Hepatocyte (in vitro differentiated cells): Measurements from ENCODE around the gene RERG. TPM values are rescaled to one million over a fixed set of nuclear protein-coding genes. Genes with fewer than 3 reads are reported as not detected.

Experiments
- DNase-seq: peaks from one replicate; pipeline ENCODE4 v3.0.0-alpha.2; 2016; ENCODE audit warnings: low spot score
- H2AFZ ChIP-seq: fragments of 200-600 bp; sonication (generic); 2 replicates; pipeline ENCODE4 v1.6.0; 2016; ENCODE audit warnings: antibody characterized with exemption, mild to moderate bottlenecking
- H3K27ac ChIP-seq: fragments of 200-600 bp; sonication (generic); 2 replicates; pipeline ENCODE4 v1.5.1; 2016; ENCODE audit warnings: mild to moderate bottlenecking
- H3K27me3 ChIP-seq: fragments of 200-600 bp; sonication (generic); 2 replicates; pipeline ENCODE4 v1.6.1; 2016
- H3K36me3 ChIP-seq: fragments of 200-600 bp; sonication (generic); replicated peaks from 2 replicates; pipeline ENCODE4 v1.5.1; 2016; ENCODE audit warnings: low read depth; ENCODE audit not compliant: insufficient read depth
- H3K4me1 ChIP-seq: fragments of 200-600 bp; sonication (generic); 2 replicates; pipeline ENCODE4 v1.5.1; 2016; ENCODE audit warnings: mild to moderate bottlenecking, moderate library complexity; ENCODE audit not compliant: insufficient read depth
- H3K4me2 ChIP-seq: fragments of 200-600 bp; sonication (generic); 2 replicates; pipeline ENCODE4 v1.6.0; 2016
- H3K4me3 ChIP-seq: fragments of 200-600 bp; sonication (generic); 2 replicates; pipeline ENCODE4 v1.5.1; 2016; ENCODE audit warnings: mild to moderate bottlenecking
- H3K79me2 ChIP-seq: fragments of 200-600 bp; sonication (generic); 2 replicates; pipeline ENCODE4 v1.6.0; 2017; ENCODE audit warnings: mild to moderate bottlenecking
- H3K9me2 ChIP-seq: fragments of 200-600 bp; sonication (generic); replicated peaks from 2 replicates; pipeline ENCODE4 v1.6.0; 2017; ENCODE audit warnings: mild to moderate bottlenecking; ENCODE audit not compliant: insufficient read depth
- H3K9me3 ChIP-seq: fragments of 200-600 bp; sonication (generic); 2 replicates; pipeline ENCODE4 v1.5.1; 2016; ENCODE audit warnings: low read depth, mild to moderate bottlenecking
- H4K20me1 ChIP-seq: fragments of 200-600 bp; sonication (generic); 2 replicates; pipeline ENCODE4 v1.6.0; 2016; ENCODE audit warnings: mild to moderate bottlenecking; ENCODE audit not compliant: insufficient read depth, poor library complexity, severe bottlenecking
- EZH2 ChIP-seq: fragments of 200-600 bp; sonication (generic); IDR thresholded peaks from 2 replicates; pipeline ENCODE4 v1.6.1; 2016; ENCODE audit warnings: antibody characterized with exemption, mild to moderate bottlenecking, borderline replicate concordance
- EZH2phosphoT487 ChIP-seq: fragments of 200-600 bp; sonication (generic); IDR thresholded peaks from one replicate; pipeline ENCODE4 v1.6.1; 2018; ENCODE audit warnings: antibody characterized with exemption, mild to moderate bottlenecking, low read depth, moderate library complexity; ENCODE audit not compliant: unreplicated experiment, severe bottlenecking
- WGBS: methylation state at CpG from one replicate; pipeline ENCODE4 v1.1.6; 2016; ENCODE audit warnings: low lambda C conversion rate; ENCODE audit errors: missing lambda C conversion rate; 5-methylcytosine and 5-hydroxymethylcytosine counted together
- polyA plus RNA-seq: library from polyadenylated mRNA; unstranded; fragments of >200 nt; fragmentation: Nextera tagmentation; extraction: Ambion mirVana; gene quantifications from 2 replicates; pipeline ENCODE4 v1.2.1, GENCODE V29; 2016
- total RNA-seq: library from RNA; depleted of rRNA; stranded (reverse); fragments of >200 nt; gene quantifications from 2 replicates; pipeline ENCODE4 v1.2.3, GENCODE V29; 2014
- TF ChIP-seq, protein P1 (sequence below): fragments of 200-600 bp; sonication (generic); IDR thresholded peaks from 2 replicates; pipeline ENCODE4 v1.5.1; 2016; ENCODE audit warnings: antibody characterized with exemption, mild to moderate bottlenecking; ENCODE audit not compliant: poor library complexity

RERG gene
- total and polyA plus RNA-seq, 2 experiments from 2014 or later = 1.3 to 7.9 TPM

DNA sequence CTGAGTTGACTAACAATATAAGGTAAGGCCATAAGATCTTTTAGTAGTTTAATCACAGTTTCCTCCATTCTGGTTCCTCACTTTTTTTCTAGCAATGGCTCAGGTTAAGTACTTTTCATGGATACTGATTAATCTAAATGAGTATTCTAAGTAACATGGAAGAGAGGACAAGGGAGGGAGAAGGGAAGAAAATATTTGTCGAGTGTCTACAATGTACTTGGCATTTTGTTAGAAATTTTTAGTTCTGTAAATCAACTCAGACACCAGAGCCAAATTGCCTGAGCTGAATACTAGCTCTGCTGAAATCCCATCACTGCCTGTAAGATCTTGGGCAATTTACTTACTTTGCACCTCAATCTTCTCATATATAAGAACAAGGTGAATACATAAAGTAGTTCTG is 20.2 kb downstream of the RERG start:
- no peak overlapping the region for H3K4me2 ChIP-seq
- H4K20me1 ChIP-seq = no peaks in the 10 kb centered on the region
- no peak overlapping the region for H2AFZ ChIP-seq
- no peaks in the 10 kb centered on the region for H3K9me3 ChIP-seq
- no peaks in the 10 kb centered on the region for H3K4me1 ChIP-seq
- no peaks in the 10 kb centered on the region for H3K79me2 ChIP-seq
- TF ChIP-seq, protein P1, sequence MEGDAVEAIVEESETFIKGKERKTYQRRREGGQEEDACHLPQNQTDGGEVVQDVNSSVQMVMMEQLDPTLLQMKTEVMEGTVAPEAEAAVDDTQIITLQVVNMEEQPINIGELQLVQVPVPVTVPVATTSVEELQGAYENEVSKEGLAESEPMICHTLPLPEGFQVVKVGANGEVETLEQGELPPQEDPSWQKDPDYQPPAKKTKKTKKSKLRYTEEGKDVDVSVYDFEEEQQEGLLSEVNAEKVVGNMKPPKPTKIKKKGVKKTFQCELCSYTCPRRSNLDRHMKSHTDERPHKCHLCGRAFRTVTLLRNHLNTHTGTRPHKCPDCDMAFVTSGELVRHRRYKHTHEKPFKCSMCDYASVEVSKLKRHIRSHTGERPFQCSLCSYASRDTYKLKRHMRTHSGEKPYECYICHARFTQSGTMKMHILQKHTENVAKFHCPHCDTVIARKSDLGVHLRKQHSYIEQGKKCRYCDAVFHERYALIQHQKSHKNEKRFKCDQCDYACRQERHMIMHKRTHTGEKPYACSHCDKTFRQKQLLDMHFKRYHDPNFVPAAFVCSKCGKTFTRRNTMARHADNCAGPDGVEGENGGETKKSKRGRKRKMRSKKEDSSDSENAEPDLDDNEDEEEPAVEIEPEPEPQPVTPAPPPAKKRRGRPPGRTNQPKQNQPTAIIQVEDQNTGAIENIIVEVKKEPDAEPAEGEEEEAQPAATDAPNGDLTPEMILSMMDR = no peak
- TF ChIP-seq EZH2phosphoT487 = no peak
- WGBS = 96% methylated on average over 1 of the region's 1 CpG
- no peaks in the 10 kb centered on the region for H3K9me2 ChIP-seq
- no peak overlapping the region for H3K4me3 ChIP-seq
- no peak for DNase-seq
- H3K36me3 ChIP-seq = no peaks in the 10 kb centered on the region
- H3K27ac ChIP-seq = no peak overlapping the region
- H3K27me3 ChIP-seq = no peaks in the 10 kb centered on the region

DNA sequence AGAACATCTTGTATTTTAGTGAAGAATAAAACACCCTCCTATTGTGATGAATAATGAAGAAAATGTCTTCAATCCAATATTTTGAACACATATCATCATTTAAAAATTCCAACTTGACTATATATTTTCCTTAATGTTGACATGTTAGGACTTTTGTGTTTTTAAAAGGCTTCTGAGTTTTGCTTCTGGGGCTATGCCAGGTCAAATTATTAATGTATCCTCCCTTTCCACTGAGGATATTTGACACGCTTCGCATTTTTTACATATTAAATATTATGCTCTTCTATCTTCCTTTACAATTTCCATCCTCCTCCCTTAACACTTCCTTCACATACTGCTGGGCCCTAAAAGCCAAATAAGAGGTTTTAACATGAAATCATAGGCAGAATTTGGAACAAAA is 20.6 kb downstream of the RERG start:
- WGBS = 100% methylated on average over 2 of the region's 2 CpGs
- H2AFZ ChIP-seq = no peak overlapping the region

DNA sequence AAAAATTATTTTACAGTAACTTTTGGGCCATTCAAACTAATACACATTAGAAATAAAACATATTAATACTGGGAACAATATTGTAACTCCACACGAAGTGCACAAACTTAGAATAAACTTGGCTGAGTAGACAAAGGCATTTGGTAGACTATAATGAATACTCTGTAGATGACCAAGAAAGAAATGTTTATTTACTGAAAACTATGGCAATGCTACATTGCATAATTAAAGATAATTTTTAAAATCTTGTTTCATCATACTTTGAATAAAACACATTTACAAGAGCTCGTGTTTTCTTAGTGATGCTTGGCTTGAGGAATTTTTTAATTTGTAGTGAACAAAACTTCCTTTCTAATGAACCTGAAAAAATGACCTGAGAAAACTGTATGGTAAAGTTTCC is 21.3 kb downstream of the RERG start:
- Histone ChIP-seq H3K79me2 (no peaks in the 10 kb centered on the region), H3K9me2 (no peaks in the 10 kb centered on the region), H3K27me3 (no peaks in the 10 kb centered on the region), H3K4me2 (no peak overlapping the region), H2AFZ (no peak overlapping the region), H3K4me1 (no peaks in the 10 kb centered on the region), H3K36me3 (no peaks in the 10 kb centered on the region), H4K20me1 (no peaks in the 10 kb centered on the region), H3K9me3 (no peaks in the 10 kb centered on the region), H3K4me3 (no peak overlapping the region), H3K27ac (no peak overlapping the region)
- no peak for DNase-seq
- WGBS = 89% methylated on average over 2 of the region's 2 CpGs
- TF ChIP-seq, protein P1 = no peak
- TF ChIP-seq EZH2phosphoT487 (no peak), EZH2 (no peak)

More for the DNA sequence above, 20.6 kb downstream of the RERG start:
- TF ChIP-seq EZH2 (no peak), EZH2phosphoT487 (no peak)
- TF ChIP-seq, protein P1 = no peak
- Histone ChIP-seq H3K4me3 (no peak overlapping the region), H3K4me2 (no peak overlapping the region), H3K36me3 (no peaks in the 10 kb centered on the region), H3K4me1 (no peaks in the 10 kb centered on the region), H3K27me3 (no peaks in the 10 kb centered on the region), H4K20me1 (no peaks in the 10 kb centered on the region), H3K9me2 (no peaks in the 10 kb centered on the region), H3K27ac (no peak overlapping the region), H3K79me2 (no peaks in the 10 kb centered on the region), H3K9me3 (no peaks in the 10 kb centered on the region)
- no peak for DNase-seq
